Mucosa of descending colon (tissue), 3 donors: ENCODE data around the gene LBH. TPM values are rescaled to one million over a fixed set of nuclear protein-coding genes. Genes with fewer than 3 reads are reported as not detected.

Experiments
- ATAC-seq: fragments of 200-7000 bp; cut with Tn5 transposase; one replicate; pipeline ENCODE4 v1.9.1; 2020; ENCODE audit warnings: mild to moderate bottlenecking, moderate library complexity
- DNase-seq, 3 donors: peaks; one replicate each; pipeline ENCODE4 v3.0.0-alpha.2; 2020
- H3K36me3 ChIP-seq: fragments of 200-600 bp; one replicate; pipeline ENCODE4 v1.8.0; 2021; ENCODE audit warnings: low read depth, mild to moderate bottlenecking
- H3K4me1 ChIP-seq: fragments of 200-600 bp; one replicate; pipeline ENCODE4 v1.8.0; 2021; ENCODE audit warnings: low read depth, mild to moderate bottlenecking
- H3K4me3 ChIP-seq: fragments of 200-600 bp; one replicate; pipeline ENCODE4 v1.8.0; 2021; ENCODE audit warnings: mild to moderate bottlenecking
- H3K9me3 ChIP-seq: fragments of 200-600 bp; one replicate; pipeline ENCODE4 v1.8.0; 2021; ENCODE audit warnings: mild to moderate bottlenecking
- intact Hi-C, 2 donors: fragments of 100-400 bp; cut with DNase I in 1 of 2; cut with micrococcal nuclease in 1 of 2; formaldehyde crosslinking; loops; one replicate each; pipeline versions ENCODE4 v1.11.0 to v1.11.1; 2022; cut with DNase I, micrococcal nuclease
- total RNA-seq, 3 donors: library from RNA; stranded (reverse); fragmentation: NEBNext Ultra II Directional in 2 of 3; extraction: Animal tissue kit (Norgen Biotek cat#: 25700) in 2 of 3; gene quantifications; one replicate each; pipeline versions ENCODE4 v1.2.1 to v1.2.4, GENCODE V29; 2021 to 2023
- TF ChIP-seq, protein P1 (sequence below): fragments of 200-600 bp; IDR thresholded peaks from one replicate; pipeline ENCODE4 v1.8.0; 2022; ENCODE audit warnings: antibody characterized with exemption, mild to moderate bottlenecking
- donor health status: DM: no; HTN: no; CAD: no; lungs with moderate emphysema.
- donor health status: DM: no; HTN: no; CAD: no.
- donor health status: DM: no; HTN: yes; CAD: no.

Gene LBH
- total RNA-seq, 3 donors from 2014 or later: 7.2 to 12.8 (median 12.4) TPM

DNA sequence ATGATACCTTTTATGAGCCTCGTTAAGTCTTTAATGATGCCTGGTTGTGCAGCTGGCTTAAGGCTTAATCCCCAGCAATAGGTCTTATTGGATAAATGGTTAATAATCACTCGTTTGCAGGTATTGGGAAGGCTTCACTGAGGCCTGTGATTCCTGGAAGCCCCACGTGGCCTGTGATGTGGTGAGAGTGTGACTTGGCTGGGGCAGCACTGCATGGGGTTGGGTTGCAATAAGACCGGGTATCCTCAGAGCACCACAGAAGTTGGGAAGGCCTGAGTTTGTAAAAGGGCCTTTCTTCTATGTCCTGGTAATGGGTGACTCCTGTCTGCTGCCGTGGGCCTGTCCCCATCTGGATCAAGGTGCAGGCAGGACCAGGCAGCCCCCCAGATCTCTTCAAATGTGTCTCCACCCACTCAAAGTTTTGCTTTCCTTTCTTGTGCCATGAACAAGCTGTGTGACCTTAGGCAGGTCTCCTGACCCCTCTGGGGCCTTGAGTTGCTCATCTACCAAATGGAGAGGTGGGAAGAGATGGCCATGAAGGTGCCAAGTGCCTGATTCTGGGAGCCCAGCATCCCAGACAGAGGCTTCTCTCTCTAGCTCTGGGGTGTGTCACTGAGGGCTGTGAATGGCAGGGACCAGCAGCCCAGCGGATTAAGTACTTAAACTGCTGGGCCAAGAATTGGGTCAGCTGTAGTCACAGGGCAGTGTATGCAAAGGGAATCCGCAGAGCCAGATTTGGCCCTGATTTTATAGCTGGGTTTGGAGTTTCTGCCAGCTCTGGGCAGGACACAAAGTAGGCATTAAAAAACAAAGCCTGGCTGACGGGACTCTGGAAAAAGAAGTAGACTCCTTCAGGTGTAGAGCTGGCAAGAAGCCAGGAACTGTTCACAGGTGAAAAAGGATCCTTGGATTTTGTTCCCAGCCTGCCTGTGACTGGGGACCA, 24.4 kb downstream of the LBH start:
- TF ChIP-seq, protein P1, sequence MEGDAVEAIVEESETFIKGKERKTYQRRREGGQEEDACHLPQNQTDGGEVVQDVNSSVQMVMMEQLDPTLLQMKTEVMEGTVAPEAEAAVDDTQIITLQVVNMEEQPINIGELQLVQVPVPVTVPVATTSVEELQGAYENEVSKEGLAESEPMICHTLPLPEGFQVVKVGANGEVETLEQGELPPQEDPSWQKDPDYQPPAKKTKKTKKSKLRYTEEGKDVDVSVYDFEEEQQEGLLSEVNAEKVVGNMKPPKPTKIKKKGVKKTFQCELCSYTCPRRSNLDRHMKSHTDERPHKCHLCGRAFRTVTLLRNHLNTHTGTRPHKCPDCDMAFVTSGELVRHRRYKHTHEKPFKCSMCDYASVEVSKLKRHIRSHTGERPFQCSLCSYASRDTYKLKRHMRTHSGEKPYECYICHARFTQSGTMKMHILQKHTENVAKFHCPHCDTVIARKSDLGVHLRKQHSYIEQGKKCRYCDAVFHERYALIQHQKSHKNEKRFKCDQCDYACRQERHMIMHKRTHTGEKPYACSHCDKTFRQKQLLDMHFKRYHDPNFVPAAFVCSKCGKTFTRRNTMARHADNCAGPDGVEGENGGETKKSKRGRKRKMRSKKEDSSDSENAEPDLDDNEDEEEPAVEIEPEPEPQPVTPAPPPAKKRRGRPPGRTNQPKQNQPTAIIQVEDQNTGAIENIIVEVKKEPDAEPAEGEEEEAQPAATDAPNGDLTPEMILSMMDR: no peak
- Histone ChIP-seq H3K9me3 (no peaks in the 10 kb centered on the region), H3K4me1 (peaks cover 13% of the 10 kb centered on the region), H3K4me3 (no peak overlapping the region), H3K36me3 (no peaks in the 10 kb centered on the region)
- intact Hi-C loops: no loop called here
- DNase-seq (no peak), ATAC-seq (no peak)

DNA sequence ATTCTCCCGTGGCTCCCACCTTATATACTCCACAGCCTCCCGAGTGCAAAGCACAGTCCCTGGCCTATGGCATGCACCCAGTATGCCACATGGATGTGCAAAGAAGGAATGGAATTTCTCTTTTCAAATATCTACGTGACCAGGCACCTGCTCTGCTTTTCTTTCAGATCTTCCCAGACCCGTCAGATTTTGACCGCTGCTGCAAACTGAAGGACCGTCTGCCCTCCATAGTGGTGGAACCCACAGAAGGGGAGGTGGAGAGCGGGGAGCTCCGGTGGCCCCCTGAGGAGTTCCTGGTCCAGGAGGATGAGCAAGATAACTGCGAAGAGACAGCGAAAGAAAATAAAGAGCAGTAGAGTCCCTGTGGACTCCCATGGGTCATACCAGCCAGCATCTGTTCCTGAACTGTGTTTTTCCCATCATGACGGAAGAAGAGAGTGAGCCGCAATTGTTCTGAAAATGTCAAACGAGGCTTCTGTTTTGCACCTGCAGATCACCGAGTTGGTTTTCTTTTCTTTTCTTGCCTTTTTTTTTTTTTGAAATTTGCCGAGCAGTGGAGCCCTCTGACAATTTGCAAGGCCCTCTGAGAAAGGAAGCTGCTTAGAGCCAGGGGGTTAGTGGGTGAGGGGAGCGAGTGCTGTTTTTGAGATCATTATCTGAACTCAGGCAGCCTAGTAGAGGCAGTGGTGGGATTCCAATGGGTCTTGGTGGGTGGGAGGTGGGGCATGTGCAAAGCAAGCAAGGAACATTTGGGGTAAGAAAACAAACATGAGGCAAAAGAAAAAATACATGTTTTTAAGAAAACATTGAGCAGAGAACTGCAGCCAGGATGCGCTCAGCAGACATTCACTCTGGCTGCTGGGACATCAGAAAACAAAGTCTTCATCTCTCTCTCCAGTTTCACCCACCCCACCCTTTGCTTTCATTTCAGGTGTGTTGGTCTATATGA, 26.2 kb downstream of the LBH start:
- ATAC-seq: no peak

DNA sequence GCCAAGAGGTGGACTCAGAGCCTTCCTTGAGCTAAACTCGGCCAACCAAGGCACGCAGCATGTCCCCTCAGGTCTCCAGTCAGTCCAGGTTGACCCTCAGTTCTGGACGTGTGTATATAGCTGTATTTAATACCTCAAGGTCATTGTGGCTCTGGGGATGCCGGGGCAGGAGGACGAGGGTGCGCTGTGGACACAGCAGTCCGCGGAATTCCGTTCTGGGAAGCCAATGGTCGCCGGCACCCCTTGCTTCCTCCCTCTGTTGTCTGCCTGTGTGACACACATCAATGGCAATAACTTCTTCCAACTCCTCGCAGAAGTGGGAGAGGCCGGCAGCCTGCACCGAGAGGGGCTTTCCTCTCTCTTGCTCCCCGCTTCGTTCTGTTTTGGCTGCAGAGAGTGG, 27.7 kb downstream of the LBH start:
- H3K4me3 ChIP-seq: no peak overlapping the region
- intact Hi-C loops: no loop called here
- TF ChIP-seq, protein P1: no peak
- H3K9me3 ChIP-seq: no peaks in the 10 kb centered on the region
- no peaks in the 10 kb centered on the region for H3K4me1 ChIP-seq
- no peak for DNase-seq
- ATAC-seq: no peak
- no peaks in the 10 kb centered on the region for H3K36me3 ChIP-seq

More for the DNA sequence above, 26.2 kb downstream of the LBH start:
- H3K4me3 ChIP-seq: no peak overlapping the region
- TF ChIP-seq, protein P1: no peak
- H3K4me1 ChIP-seq: peaks cover 9% of the 10 kb centered on the region
- no peaks in the 10 kb centered on the region for H3K36me3 ChIP-seq
- no peak for DNase-seq
- intact Hi-C loops: no loop called here
- no peaks in the 10 kb centered on the region for H3K9me3 ChIP-seq

DNA sequence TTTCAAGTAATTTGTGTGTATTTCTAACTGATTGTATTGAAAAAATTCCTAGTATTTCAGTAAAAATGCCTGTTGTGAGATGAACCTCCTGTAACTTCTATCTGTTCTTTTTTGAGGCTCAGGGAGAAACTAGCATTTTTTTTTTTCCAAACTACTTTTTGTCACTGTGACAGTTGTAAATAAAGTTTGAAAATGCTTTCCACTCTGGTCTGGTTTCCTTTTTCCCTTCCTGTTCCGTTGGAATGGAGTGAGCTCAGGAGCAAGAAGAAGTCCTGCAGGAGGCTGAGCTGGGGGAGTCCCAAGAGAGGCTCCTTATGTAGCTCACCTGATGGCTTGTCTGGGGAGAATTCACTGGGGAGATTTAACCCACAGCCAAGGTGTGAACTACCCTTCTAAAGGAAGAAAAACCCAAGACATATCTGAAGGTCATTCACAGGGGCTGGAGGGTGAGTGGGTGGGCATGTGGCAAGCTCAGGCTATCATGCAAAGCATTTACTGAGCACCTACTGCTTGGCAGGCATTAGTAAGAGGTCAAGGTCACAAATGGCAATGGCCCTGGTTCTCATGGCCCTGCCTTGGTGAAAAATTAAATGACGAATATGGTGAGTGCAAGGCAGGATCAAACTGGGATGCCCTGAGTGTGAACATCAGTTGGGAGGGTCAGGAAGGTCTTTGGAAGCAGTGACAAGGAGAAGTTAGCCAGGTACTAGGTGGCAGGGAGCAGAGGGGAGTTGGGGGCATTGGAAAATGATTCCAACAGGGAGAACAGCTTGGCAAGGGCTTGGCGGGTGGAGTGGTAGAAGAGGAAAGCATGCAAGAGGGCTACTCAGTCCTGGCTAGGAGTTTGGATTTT, 28.7 kb downstream of the LBH start:
- Histone ChIP-seq H3K36me3 (no peaks in the 10 kb centered on the region), H3K4me1 (no peaks in the 10 kb centered on the region), H3K4me3 (no peak overlapping the region), H3K9me3 (no peaks in the 10 kb centered on the region)
- DNase-seq (no peak), ATAC-seq (no peak)
- TF ChIP-seq, protein P1: no peak
- intact Hi-C loops: no loop called here

DNA sequence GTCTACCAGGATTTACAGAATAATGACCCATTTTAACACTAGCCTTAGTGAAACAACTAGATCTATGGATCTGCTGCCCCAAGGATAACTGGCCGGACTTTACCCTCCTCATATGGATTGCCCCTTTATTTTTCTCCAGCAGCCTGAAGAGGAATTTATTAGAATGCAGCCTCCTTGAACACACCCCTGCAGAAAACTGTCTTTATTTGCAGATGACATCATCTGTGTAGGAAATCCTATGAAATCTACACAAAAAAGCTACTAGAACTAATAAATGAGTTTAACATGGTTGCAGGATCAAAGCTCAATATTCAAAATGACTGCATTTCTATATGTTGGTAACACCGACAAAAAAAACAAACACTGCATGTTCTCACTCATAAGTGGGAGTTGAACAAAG, 29.6 kb downstream of the LBH start:
- Histone ChIP-seq H3K4me3 (no peak overlapping the region), H3K36me3 (no peaks in the 10 kb centered on the region), H3K9me3 (no peaks in the 10 kb centered on the region), H3K4me1 (no peaks in the 10 kb centered on the region)
- ATAC-seq: no peak
- intact Hi-C loops: no loop called here
- TF ChIP-seq, protein P1: no peak
- no peak for DNase-seq
